Uterus (tissue), 4 donors: ENCODE measurements around the gene CTNNAL1. TPM values are rescaled to one million over a fixed set of nuclear protein-coding genes. Genes with fewer than 3 reads are reported as not detected.

Experiments used
- DNase-seq, 2 donors: peaks; one replicate each; pipeline ENCODE4 v3.0.0-alpha.2; 2019 to 2020
- H3K27ac ChIP-seq, 2 donors: fragments of 200-600 bp; sonication (generic); 1 replicate in 1 of 2; 2 replicates in 1 of 2; pipeline ENCODE4 v1.5.1; 2016 to 2018
- H3K27me3 ChIP-seq, 2 donors: fragments of 200-600 bp; sonication (generic); one replicate each; pipeline ENCODE4 v1.5.1; 2018 to 2019; ENCODE audit warnings: control low read depth in 1 of 2
- H3K36me3 ChIP-seq, 2 donors: fragments of 200-600 bp; sonication (generic); one replicate each; pipeline ENCODE4 v1.5.1; 2019; ENCODE audit warnings: control low read depth in 1 of 2
- H3K4me1 ChIP-seq, 2 donors: fragments of 200-600 bp; sonication (generic); one replicate each; pipeline ENCODE4 v1.5.1; 2018 to 2019; ENCODE audit warnings: control low read depth in 1 of 2
- H3K4me3 ChIP-seq, 2 donors: fragments of 200-600 bp; sonication (generic); 1 replicate in 1 of 2; 2 replicates in 1 of 2; pipeline ENCODE4 v1.5.1; 2018 to 2019; ENCODE audit warnings: mild to moderate bottlenecking in 1 of 2
- H3K9me3 ChIP-seq, 2 donors: fragments of 200-600 bp; sonication (generic); one replicate each; pipeline ENCODE4 v1.5.1; 2019; ENCODE audit warnings: control low read depth in 1 of 2
- POLR2A ChIP-seq, 2 donors: fragments of 450-650 bp; IDR thresholded peaks; one replicate each; pipeline ENCODE4 v1.6.1; 2016; ENCODE audit warnings: antibody characterized with exemption in 2 of 2, mild to moderate bottlenecking in 1 of 2, moderate library complexity in 1 of 2
- intact Hi-C: fragments of 100-400 bp; cut with DNase I; formaldehyde crosslinking; loops from one replicate; pipeline ENCODE4 v1.15.1; 2023; ENCODE audit warnings: low total_unique reads
- total RNA-seq, 4 donors: library from RNA; depleted of rRNA in 3 of 4; stranded (reverse); fragments of >200 nt in 3 of 4; gene quantifications; one replicate each; pipeline versions ENCODE4 v1.1.0 to v1.2.4, GENCODE V29; 2014 to 2023
- TF ChIP-seq, protein P1 (sequence below), 4 experiments: fragments of 200-600 bp in 2 of 4; fragments of 450-650 bp in 2 of 4; sonication (generic) in 2 of 4; IDR thresholded peaks; one replicate each; pipeline ENCODE4 v1.5.1; 2016 to 2019; ENCODE audit warnings: antibody characterized with exemption in 4 of 4, mild to moderate bottlenecking in 2 of 4, moderate library complexity in 1 of 4
- donor health status: DM: yes; HTN: yes; CAD: no.

The CTNNAL1 gene
- total RNA-seq, 4 donors from 2014 or later: 32.3 to 62.0 (median 41.4) TPM

DNA sequence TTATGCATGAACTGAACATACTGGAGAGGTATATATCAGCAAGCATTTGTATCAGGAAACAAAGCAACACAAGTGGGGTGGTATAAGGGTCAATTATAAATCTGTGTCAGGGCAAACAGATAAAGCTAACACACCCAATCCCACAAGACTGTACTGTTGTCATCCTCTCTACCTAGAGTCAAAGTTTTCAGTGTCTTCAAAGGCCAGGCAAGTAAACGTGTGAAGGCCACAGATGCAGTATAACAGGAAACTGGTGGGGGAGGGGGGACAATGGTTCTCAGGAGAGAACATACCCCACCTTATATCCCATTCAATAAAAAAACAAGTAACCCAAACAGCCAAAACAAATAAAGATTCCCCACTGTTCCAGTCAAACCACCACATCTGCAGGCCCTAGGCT, 101.5 kb downstream of the CTNNAL1 start:
- Histone ChIP-seq H3K27ac (no peak overlapping the region), H3K36me3 (no peaks in the 10 kb centered on the region), H3K4me3 (no peak overlapping the region), H3K27me3 (no peaks in the 10 kb centered on the region), H3K9me3 (no peaks in the 10 kb centered on the region), H3K4me1 (no peaks in the 10 kb centered on the region)
- no peak for TF ChIP-seq POLR2A (IDR thresholded peaks at IDR 0.05)
- TF ChIP-seq, protein P1, sequence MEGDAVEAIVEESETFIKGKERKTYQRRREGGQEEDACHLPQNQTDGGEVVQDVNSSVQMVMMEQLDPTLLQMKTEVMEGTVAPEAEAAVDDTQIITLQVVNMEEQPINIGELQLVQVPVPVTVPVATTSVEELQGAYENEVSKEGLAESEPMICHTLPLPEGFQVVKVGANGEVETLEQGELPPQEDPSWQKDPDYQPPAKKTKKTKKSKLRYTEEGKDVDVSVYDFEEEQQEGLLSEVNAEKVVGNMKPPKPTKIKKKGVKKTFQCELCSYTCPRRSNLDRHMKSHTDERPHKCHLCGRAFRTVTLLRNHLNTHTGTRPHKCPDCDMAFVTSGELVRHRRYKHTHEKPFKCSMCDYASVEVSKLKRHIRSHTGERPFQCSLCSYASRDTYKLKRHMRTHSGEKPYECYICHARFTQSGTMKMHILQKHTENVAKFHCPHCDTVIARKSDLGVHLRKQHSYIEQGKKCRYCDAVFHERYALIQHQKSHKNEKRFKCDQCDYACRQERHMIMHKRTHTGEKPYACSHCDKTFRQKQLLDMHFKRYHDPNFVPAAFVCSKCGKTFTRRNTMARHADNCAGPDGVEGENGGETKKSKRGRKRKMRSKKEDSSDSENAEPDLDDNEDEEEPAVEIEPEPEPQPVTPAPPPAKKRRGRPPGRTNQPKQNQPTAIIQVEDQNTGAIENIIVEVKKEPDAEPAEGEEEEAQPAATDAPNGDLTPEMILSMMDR (IDR thresholded peaks at IDR 0.05): no peak
- DNase-seq: no peak
- intact Hi-C loops: no loop called here

DNA sequence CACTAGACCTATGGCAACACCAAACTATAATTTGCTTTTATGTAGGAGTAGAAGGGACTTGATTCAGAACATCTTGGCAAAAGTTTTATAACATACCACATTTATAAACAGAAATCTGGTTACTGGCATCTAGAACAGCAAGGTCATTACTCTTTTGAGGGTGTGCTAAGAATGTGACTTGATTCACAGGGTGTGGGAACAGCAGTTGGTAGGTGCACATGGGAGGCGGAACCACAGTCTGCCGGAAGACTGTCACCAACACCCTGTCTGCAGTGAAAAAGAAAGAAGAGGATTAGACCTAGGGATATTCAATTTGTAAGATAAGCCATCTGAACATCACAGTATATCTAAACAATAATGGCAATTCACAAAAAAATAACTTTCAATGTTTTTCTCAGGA, 102.4 kb downstream of the CTNNAL1 start:
- Histone ChIP-seq H3K27ac (no peak overlapping the region), H3K4me3 (no peak overlapping the region), H3K27me3 (no peaks in the 10 kb centered on the region), H3K4me1 (no peaks in the 10 kb centered on the region), H3K9me3 (no peaks in the 10 kb centered on the region), H3K36me3 (no peaks in the 10 kb centered on the region)
- DNase-seq: no peak
- TF ChIP-seq, protein P1 (IDR thresholded peaks at IDR 0.05): no peak
- no peak for TF ChIP-seq POLR2A (IDR thresholded peaks at IDR 0.05)
- intact Hi-C loops: no loop called here

DNA sequence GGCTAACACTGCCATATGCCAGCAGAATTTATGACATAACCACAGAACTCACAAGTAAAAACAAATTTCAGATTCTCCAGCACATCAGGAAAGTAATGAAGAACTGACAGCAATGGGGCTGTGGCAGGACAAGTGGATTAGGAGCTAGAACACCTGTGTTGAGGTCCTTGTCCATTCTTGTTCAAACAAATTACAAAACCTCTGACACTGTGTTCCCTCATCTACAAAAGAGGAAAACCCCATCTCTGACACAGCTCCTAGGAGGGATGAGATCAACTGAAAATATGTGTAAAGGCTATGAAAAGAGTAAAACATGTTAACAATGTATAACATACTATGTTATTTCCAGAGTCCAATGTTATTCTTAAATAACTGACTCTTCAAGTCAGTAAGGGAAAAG, 102.9 kb downstream of the CTNNAL1 start:
- H3K9me3 ChIP-seq: no peaks in the 10 kb centered on the region
- no peaks in the 10 kb centered on the region for H3K27me3 ChIP-seq
- intact Hi-C loops: no loop called here
- no peaks in the 10 kb centered on the region for H3K4me1 ChIP-seq
- no peak overlapping the region for H3K27ac ChIP-seq
- no peak overlapping the region for H3K4me3 ChIP-seq
- DNase-seq: no peak
- no peaks in the 10 kb centered on the region for H3K36me3 ChIP-seq
- TF ChIP-seq, protein P1 (IDR thresholded peaks at IDR 0.05): no peak

DNA sequence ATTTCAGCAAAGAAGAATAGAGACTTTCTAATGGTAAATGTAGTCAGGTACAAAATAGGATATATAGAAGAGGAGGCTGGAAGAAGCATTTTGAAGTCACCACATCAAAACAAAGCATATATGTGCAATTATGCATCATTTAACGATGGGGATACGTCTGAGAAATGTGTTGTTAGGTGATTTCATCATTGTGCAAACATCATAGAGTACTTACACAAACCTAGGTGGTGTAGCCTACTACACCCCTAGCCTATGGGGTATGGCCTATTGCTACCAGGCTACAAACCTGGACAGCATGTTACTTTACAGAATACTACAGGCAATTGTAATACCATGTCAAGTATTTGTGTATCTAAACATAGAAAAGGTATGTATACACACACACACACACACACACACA, 107.8 kb downstream of the CTNNAL1 start:
- DNase-seq: no peak
- Histone ChIP-seq H3K36me3 (no peaks in the 10 kb centered on the region), H3K27me3 (no peaks in the 10 kb centered on the region), H3K4me3 (no peak overlapping the region), H3K27ac (no peak overlapping the region), H3K4me1 (no peaks in the 10 kb centered on the region), H3K9me3 (no peaks in the 10 kb centered on the region)
- intact Hi-C loops: no loop called here
- no peak for TF ChIP-seq POLR2A (IDR thresholded peaks at IDR 0.05)
- TF ChIP-seq, protein P1 (IDR thresholded peaks at IDR 0.05): no peak

DNA sequence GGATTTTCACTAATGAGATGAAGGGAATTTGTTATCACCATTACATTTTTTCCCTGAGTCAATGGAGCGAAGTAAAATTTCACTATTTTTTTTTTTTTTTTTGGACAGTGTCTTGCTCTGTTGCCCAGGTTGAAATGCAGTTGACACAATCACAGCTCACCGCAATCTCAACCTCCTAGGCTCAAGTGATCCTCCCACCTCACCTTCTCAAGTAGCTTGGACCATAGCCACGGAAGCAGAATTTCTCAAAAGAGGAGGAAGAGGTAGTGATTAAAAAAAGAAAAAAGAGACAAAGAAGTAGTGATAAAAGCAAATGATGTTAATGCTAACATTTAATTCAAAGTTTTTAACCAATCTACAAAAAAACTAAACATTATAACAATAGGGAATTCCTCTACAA, 109.1 kb downstream of the CTNNAL1 start:
- TF ChIP-seq, protein P1 (IDR thresholded peaks at IDR 0.05): no peak
- no peak for TF ChIP-seq POLR2A (IDR thresholded peaks at IDR 0.05)
- H3K9me3 ChIP-seq: no peaks in the 10 kb centered on the region

More for the DNA sequence above, 109.1 kb downstream of the CTNNAL1 start:
- Histone ChIP-seq H3K27me3 (no peaks in the 10 kb centered on the region), H3K4me1 (no peaks in the 10 kb centered on the region), H3K36me3 (no peaks in the 10 kb centered on the region), H3K27ac (no peak overlapping the region), H3K4me3 (no peak overlapping the region)
- intact Hi-C loops: no loop called here
- DNase-seq: no peak
